PC-3 (cell line): ENCODE measurements around the gene MYLK. TPM values are rescaled to one million over a fixed set of nuclear protein-coding genes. Genes with fewer than 3 reads are reported as not detected.

Experiments used
- ATAC-seq: fragments of 200-7000 bp; cut with Tn5 transposase; 2 replicates; pipeline ENCODE4 v1.9.1; 2020; ENCODE audit warnings: mild to moderate bottlenecking, moderate library complexity
- BruUV-seq: library from RNA; stranded (reverse); fragments of 400-500 nt; replicated peaks from 2 replicates; lab custom pipeline; 2021; lab: Mats Ljungman, UMichigan
- CTCF ChIA-PET: fragments of 300-600 bp; sonication (Branson Sonifier 250); formaldehyde crosslinking; loops from one replicate; lab custom pipeline; 2022; ENCODE audit warnings: antibody characterized with exemption; lab: Charles Lee
- POLR2A ChIA-PET: fragments of 300-600 bp; sonication (Branson Sonifier 250); formaldehyde crosslinking; loops from one replicate; lab custom pipeline; 2022; ENCODE audit warnings: antibody characterized with exemption; ENCODE audit not compliant: unreplicated experiment; lab: Charles Lee
- DNase-seq: peaks from one replicate; pipeline ENCODE4 v3.0.0-alpha.2; 2015
- H2AFZ ChIP-seq: fragments of 300-600 bp; sonication (generic); 2 replicates; pipeline ENCODE4 v1.6.0; 2016; ENCODE audit warnings: antibody characterized with exemption, low read length
- H3F3A ChIP-seq: fragments of 300-600 bp; sonication (generic); one replicate; pipeline ENCODE4 v1.6.0; 2017; ENCODE audit warnings: antibody characterized with exemption, low read length, control low read depth, mild to moderate bottlenecking; ENCODE audit not compliant: unreplicated experiment
- H3K27ac ChIP-seq: fragments of 300-600 bp; sonication (generic); 2 replicates; pipeline ENCODE4 v1.5.1; 2016; ENCODE audit warnings: mild to moderate bottlenecking, low read length
- H3K27me3 ChIP-seq: fragments of 300-600 bp; sonication (generic); 2 replicates; pipeline ENCODE4 v1.6.1; 2016; ENCODE audit warnings: low read length, mixed read lengths
- H3K36me3 ChIP-seq: fragments of 300-600 bp; sonication (generic); 2 replicates; pipeline ENCODE4 v1.6.1; 2016; ENCODE audit warnings: low read depth, mixed run types, low read length, mixed read lengths
- H3K4me1 ChIP-seq: fragments of 300-600 bp; sonication (generic); 2 replicates; pipeline ENCODE4 v1.5.1; 2016; ENCODE audit warnings: low read length; ENCODE audit not compliant: insufficient read depth
- H3K4me2 ChIP-seq: fragments of 300-600 bp; sonication (generic); 2 replicates; pipeline ENCODE4 v1.6.0; 2016; ENCODE audit warnings: low read length
- H3K4me3 ChIP-seq: fragments of 300-600 bp; sonication (generic); 2 replicates; pipeline ENCODE4 v1.5.1; 2016; ENCODE audit warnings: mild to moderate bottlenecking, low read length, mixed read lengths
- H3K79me2 ChIP-seq: fragments of 300-600 bp; sonication (generic); 2 replicates; pipeline ENCODE4 v1.6.1; 2017; ENCODE audit warnings: low read length, mixed read lengths
- H3K9ac ChIP-seq: fragments of 300-600 bp; sonication (generic); 2 replicates; pipeline ENCODE4 v1.6.0; 2016; ENCODE audit warnings: mild to moderate bottlenecking, low read length
- H3K9me2 ChIP-seq: fragments of 300-600 bp; sonication (generic); replicated peaks from 2 replicates; pipeline ENCODE4 v1.6.1; 2016; ENCODE audit warnings: mixed run types, low read length, mixed read lengths
- H3K9me3 ChIP-seq: fragments of 300-600 bp; sonication (generic); 2 replicates; pipeline ENCODE4 v1.6.1; 2016; ENCODE audit warnings: low read length, mixed read lengths
- H4K20me1 ChIP-seq: fragments of 300-600 bp; sonication (generic); 2 replicates; pipeline ENCODE4 v1.6.1; 2016; ENCODE audit warnings: low read length, mixed read lengths
- CTCF ChIP-seq: fragments of 300-600 bp; sonication (generic); conservative IDR thresholded peaks from 2 replicates; pipeline ENCODE4 v1.5.1; 2017; ENCODE audit warnings: antibody characterized with exemption, low read depth, mild to moderate bottlenecking, low read length
- EZH2 ChIP-seq: fragments of 300-600 bp; sonication (generic); IDR thresholded peaks from one replicate; pipeline ENCODE4 v1.6.1; 2017; ENCODE audit warnings: antibody characterized with exemption, mild to moderate bottlenecking, low read length; ENCODE audit not compliant: unreplicated experiment
- EZH2phosphoT487 ChIP-seq: fragments of 300-600 bp; sonication (generic); IDR thresholded peaks from 2 replicates; pipeline ENCODE4 v1.6.1; 2018; ENCODE audit warnings: mild to moderate bottlenecking, antibody characterized with exemption, low read length, borderline replicate concordance
- intact Hi-C: fragments of 100-400 bp; cut with micrococcal nuclease; formaldehyde crosslinking; loops from 2 replicates; pipeline ENCODE4 v1.9.0; 2023
- total RNA-seq: library from RNA; depleted of rRNA; stranded (reverse); fragments of >200 nt; gene quantifications from 2 replicates; pipeline ENCODE4 v1.2.3, GENCODE V29; 2014

Gene MYLK
- total RNA-seq, 1 experiment from 2014 or later: 6.9 TPM

- Histone ChIP-seq H3K36me3 (no peaks in the 10 kb centered on the region), H3K9me3 (no peaks in the 10 kb centered on the region), H3F3A (no peaks in the 10 kb centered on the region), H3K27me3 (no peaks in the 10 kb centered on the region), H3K4me1 (peaks cover 9% of the 10 kb centered on the region; the same call in 1 of the 2 replicates), H3K4me3 (no peak overlapping the region), H3K79me2 (no peaks in the 10 kb centered on the region), H4K20me1 (no peaks in the 10 kb centered on the region), H3K27ac (no peak overlapping the region), H3K4me2 (no peak overlapping the region), H3K9me2 (no peaks in the 10 kb centered on the region), H2AFZ (no peak overlapping the region), H3K9ac (no peak overlapping the region)
- ATAC-seq (no peak), DNase-seq (no peak)
- no TSS peak for BruUV-seq
- TF ChIP-seq CTCF (no peak), EZH2phosphoT487 (no peak), EZH2 (no peak)
- intact Hi-C loops: no loop called here
- CTCF ChIA-PET: no interaction called here
- POLR2A ChIA-PET: no interaction called here
These were observed 189.0 kb downstream of the MYLK start for GRCh38 chr3:123695152-123695551.

- Histone ChIP-seq H4K20me1 (no peaks in the 10 kb centered on the region), H3K4me3 (no peak overlapping the region), H3K9me3 (no peaks in the 10 kb centered on the region), H3K27ac (no peak overlapping the region), H3K36me3 (no peaks in the 10 kb centered on the region), H3K9ac (no peak overlapping the region), H3K27me3 (no peaks in the 10 kb centered on the region), H3F3A (no peaks in the 10 kb centered on the region), H3K79me2 (no peaks in the 10 kb centered on the region), H3K4me2 (no peak overlapping the region), H3K4me1 (peaks cover 9% of the 10 kb centered on the region; the same call in 1 of the 2 replicates), H2AFZ (no peak overlapping the region), H3K9me2 (no peaks in the 10 kb centered on the region)
- CTCF ChIA-PET: no interaction called here
- TF ChIP-seq EZH2: no peak
- TF ChIP-seq CTCF: no peak
- no peak for TF ChIP-seq EZH2phosphoT487
- ATAC-seq: no peak
- POLR2A ChIA-PET: no interaction called here
- no peak for DNase-seq
- BruUV-seq: no TSS peak
- intact Hi-C loops: no loop called here
These were observed 189.6 kb downstream of the MYLK start for GRCh38 chr3:123694366-123695087.

GRCh38 chr3:123693584-123694190, 190.4 kb downstream of the MYLK start:
- intact Hi-C loops: no loop called here
- Histone ChIP-seq H3K4me1 (peaks cover 13% of the 10 kb centered on the region), H3K9me2 (no peaks in the 10 kb centered on the region), H3F3A (no peaks in the 10 kb centered on the region), H4K20me1 (no peaks in the 10 kb centered on the region), H3K79me2 (no peaks in the 10 kb centered on the region), H3K4me3 (no peak overlapping the region), H3K9me3 (no peaks in the 10 kb centered on the region), H3K9ac (no peak overlapping the region), H3K27ac (no peak overlapping the region), H3K27me3 (no peaks in the 10 kb centered on the region), H2AFZ (no peak overlapping the region), H3K4me2 (no peak overlapping the region), H3K36me3 (no peaks in the 10 kb centered on the region)
- ChIA-PET CTCF (no interaction called here), POLR2A (no interaction called here)
- no peak for TF ChIP-seq CTCF
- DNase-seq (no peak), ATAC-seq (no peak)
- no TSS peak for BruUV-seq
